ENCODE results near the gene BTD. TPM values are rescaled to one million over a fixed set of nuclear protein-coding genes. Genes with fewer than 3 reads are reported as not detected.

Gene BTD
- total and polyA plus RNA-seq, 10 of the 15 experiments (the other 5 are each of a cell fraction or from before 2014, with no cell fraction given), result 3.4 to 10.3 (median 5.0) TPM

DNA sequence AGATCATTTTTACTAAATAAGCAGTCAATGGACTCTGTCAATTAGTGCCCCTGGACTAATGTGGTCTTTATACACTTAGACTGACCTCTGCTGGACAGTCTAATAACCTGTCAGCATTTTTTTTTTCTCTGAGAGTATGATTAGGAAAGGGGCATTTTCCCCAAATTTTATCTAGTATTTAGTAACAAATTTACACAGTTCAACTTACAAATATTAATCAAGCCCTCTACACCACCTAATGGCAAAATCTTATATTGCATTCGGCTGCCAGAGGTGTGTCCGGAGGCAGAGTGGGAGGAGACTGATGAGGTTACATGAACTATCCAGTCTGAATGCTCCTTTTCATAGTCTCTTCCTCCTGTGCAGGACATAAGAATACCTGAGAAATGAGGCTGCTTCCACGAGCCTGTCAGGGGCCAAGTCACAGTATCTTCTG is 44.0 kb upstream of the BTD start (continued):
- TF ChIP-seq, protein P1, sequence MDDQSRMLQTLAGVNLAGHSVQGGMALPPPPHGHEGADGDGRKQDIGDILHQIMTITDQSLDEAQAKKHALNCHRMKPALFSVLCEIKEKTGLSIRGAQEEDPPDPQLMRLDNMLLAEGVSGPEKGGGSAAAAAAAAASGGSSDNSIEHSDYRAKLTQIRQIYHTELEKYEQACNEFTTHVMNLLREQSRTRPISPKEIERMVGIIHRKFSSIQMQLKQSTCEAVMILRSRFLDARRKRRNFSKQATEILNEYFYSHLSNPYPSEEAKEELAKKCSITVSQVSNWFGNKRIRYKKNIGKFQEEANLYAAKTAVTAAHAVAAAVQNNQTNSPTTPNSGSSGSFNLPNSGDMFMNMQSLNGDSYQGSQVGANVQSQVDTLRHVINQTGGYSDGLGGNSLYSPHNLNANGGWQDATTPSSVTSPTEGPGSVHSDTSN (IDR thresholded peaks at IDR 0.05; ENCODE audit: insufficient replicate concordance, low read depth, low read length), result no peak
- TF ChIP-seq IKZF2 (IDR thresholded peaks at IDR 0.05) (no peak), HDGF (IDR thresholded peaks at IDR 0.05) (no peak), TCF12 (IDR thresholded peaks at IDR 0.05; ENCODE audit: low read depth, low read length) (no peak), ZNF24 (IDR thresholded peaks at IDR 0.05) (0 out of 2 replicates have a peak, but pooled peaks have one; percentile 4), MYB (IDR thresholded peaks at IDR 0.05; ENCODE audit: borderline replicate concordance, low read depth, low read length) (no peak), RAD21 (IDR thresholded peaks at IDR 0.05; ENCODE audit: insufficient read depth, low read depth, low read length) (peak; percentile 52)

DNA sequence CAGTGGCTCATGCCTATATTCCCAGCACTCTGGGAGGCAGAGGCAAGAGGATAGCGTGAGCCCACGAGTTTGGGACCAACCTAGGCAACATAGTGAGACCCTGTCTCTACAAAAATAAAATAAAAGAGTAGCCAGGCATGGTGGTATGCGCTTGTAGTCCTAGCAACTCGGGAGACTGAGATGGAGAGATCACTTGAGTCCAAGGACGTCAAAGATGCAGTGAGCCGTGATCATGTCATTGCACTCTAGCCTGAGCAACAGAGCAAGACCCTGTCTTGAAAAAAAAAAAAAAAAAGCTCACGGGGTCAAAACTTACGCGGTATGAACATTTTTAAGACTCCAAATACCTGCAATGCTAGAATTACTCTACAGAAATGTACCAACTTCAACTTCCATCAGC is 43.0 kb upstream of the BTD start:
- Histone ChIP-seq H3K36me3 (ENCODE audit: control insufficient read depth in 2 of 2, insufficient read depth in 2 of 2, low read length in 1 of 2) (peaks cover 0 to 11% of the 10 kb centered on the region in 2 experiments; a peak in 2 of 4 replicates), H2AFZ (ENCODE audit: control insufficient read depth, low read depth, low read length) (no peak overlapping the region), H3K9me3 (replicated peaks; ENCODE audit: control insufficient read depth, insufficient read depth, low read length) (no peaks in the 10 kb centered on the region), H4K20me1 (ENCODE audit: control insufficient read depth, insufficient read depth) (no peaks in the 10 kb centered on the region), H3K27ac (ENCODE audit: control insufficient read depth, insufficient read depth) (no peak overlapping the region), H3K79me2 (ENCODE audit: control insufficient read depth, insufficient read depth, low read length) (no peaks in the 10 kb centered on the region), H3K9ac (ENCODE audit: control insufficient read depth, insufficient read depth, low read length) (no peak overlapping the region), H3K4me1 (ENCODE audit: control insufficient read depth, insufficient read depth, low read length) (peaks cover 13% of the 10 kb centered on the region), H3K27me3 (replicated peaks in 1 of 2; ENCODE audit: control insufficient read depth in 2 of 2, insufficient read depth in 2 of 2, low read length in 1 of 2) (no peaks in the 10 kb centered on the region), H3K4me3 (no peak overlapping the region), H3K4me2 (ENCODE audit: control insufficient read depth, insufficient read depth) (no peak overlapping the region)
- in situ Hi-C loops (cut with MboI) (loop anchor here (10.0 kb wide), 1 partner anchor 294 kb away; no protein-coding TSS in a partner anchor), intact Hi-C loops (cut with micrococcal nuclease; ENCODE audit: unreplicated experiment) (loop anchor here (5.0 kb wide), 3 partner anchors 91 to 441 kb away; no protein-coding TSS in a partner anchor)
- CTCF ChIA-PET, result interaction anchor here (0.5 to 4.5 kb wide), 23 partner anchors 14 to 420 kb away, joined by 3 to 73 read pairs (median 5); partner anchors contain the start of genes CAPN7 and METTL6
- POLR2A ChIA-PET, result no interaction called here
- WGBS (ENCODE audit: insufficient coverage, insufficient replicate concordance, low lambda C conversion rate, missing lambda C conversion rate), result 85% methylated on average over 9 of the region's 9 CpGs
- DNase-seq (ENCODE audit: low read depth, low spot score), result no peak
- RAD21 ChIA-PET (ENCODE audit: unreplicated experiment), result interaction anchor here (1.0 to 4.0 kb wide), 11 partner anchors 31 to 358 kb away, joined by 3 to 49 read pairs (median 5); partner anchors contain the start of gene COLQ
- SMC1A ChIA-PET (ENCODE audit: uncharacterized antibody, unreplicated experiment), result interaction anchor here (0.6 to 4.9 kb wide), 20 partner anchors 32 to 439 kb away, joined by 3 to 58 read pairs (median 3); partner anchors contain the start of genes ANKRD28, BTD and HACL1
- TF ChIP-seq RAD21 (IDR thresholded peaks at IDR 0.05; ENCODE audit: insufficient read depth, low read depth, low read length) (no peak), EED (IDR thresholded peaks at IDR 0.05; ENCODE audit: low read depth) (no peak), RAD51 (IDR thresholded peaks at IDR 0.05) (no peak), HDAC6 (IDR thresholded peaks at IDR 0.05; ENCODE audit: unreplicated experiment) (no peak), FOXM1 (IDR thresholded peaks at IDR 0.05; ENCODE audit: low read depth, low read length) (no peak), NRF1 (conservative IDR thresholded peaks at IDR 0.05; ENCODE audit: low read depth, low read length) (no peak), MEF2A (IDR thresholded peaks at IDR 0.05; ENCODE audit: insufficient read depth, low read depth, low read length) (no peak), YBX1 (IDR thresholded peaks at IDR 0.05) (no peak), KDM1A (IDR thresholded peaks at IDR 0.05; ENCODE audit: borderline replicate concordance) (no peak)
- TF ChIP-seq, protein P2, sequence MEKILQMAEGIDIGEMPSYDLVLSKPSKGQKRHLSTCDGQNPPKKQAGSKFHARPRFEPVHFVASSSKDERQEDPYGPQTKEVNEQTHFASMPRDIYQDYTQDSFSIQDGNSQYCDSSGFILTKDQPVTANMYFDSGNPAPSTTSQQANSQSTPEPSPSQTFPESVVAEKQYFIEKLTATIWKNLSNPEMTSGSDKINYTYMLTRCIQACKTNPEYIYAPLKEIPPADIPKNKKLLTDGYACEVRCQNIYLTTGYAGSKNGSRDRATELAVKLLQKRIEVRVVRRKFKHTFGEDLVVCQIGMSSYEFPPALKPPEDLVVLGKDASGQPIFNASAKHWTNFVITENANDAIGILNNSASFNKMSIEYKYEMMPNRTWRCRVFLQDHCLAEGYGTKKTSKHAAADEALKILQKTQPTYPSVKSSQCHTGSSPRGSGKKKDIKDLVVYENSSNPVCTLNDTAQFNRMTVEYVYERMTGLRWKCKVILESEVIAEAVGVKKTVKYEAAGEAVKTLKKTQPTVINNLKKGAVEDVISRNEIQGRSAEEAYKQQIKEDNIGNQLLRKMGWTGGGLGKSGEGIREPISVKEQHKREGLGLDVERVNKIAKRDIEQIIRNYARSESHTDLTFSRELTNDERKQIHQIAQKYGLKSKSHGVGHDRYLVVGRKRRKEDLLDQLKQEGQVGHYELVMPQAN (conservative IDR thresholded peaks at IDR 0.05), result no peak
- TF ChIP-seq, protein P3, sequence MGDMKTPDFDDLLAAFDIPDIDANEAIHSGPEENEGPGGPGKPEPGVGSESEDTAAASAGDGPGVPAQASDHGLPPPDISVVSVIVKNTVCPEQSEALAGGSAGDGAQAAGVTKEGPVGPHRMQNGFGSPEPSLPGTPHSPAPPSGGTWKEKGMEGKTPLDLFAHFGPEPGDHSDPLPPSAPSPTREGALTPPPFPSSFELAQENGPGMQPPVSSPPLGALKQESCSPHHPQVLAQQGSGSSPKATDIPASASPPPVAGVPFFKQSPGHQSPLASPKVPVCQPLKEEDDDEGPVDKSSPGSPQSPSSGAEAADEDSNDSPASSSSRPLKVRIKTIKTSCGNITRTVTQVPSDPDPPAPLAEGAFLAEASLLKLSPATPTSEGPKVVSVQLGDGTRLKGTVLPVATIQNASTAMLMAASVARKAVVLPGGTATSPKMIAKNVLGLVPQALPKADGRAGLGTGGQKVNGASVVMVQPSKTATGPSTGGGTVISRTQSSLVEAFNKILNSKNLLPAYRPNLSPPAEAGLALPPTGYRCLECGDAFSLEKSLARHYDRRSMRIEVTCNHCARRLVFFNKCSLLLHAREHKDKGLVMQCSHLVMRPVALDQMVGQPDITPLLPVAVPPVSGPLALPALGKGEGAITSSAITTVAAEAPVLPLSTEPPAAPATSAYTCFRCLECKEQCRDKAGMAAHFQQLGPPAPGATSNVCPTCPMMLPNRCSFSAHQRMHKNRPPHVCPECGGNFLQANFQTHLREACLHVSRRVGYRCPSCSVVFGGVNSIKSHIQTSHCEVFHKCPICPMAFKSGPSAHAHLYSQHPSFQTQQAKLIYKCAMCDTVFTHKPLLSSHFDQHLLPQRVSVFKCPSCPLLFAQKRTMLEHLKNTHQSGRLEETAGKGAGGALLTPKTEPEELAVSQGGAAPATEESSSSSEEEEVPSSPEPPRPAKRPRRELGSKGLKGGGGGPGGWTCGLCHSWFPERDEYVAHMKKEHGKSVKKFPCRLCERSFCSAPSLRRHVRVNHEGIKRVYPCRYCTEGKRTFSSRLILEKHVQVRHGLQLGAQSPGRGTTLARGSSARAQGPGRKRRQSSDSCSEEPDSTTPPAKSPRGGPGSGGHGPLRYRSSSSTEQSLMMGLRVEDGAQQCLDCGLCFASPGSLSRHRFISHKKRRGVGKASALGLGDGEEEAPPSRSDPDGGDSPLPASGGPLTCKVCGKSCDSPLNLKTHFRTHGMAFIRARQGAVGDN (IDR thresholded peaks at IDR 0.05), result no peak
- no peak for FAIRE-seq
- no TSS peak for BruUV-seq (replicated peaks)
- no peak for ATAC-seq
